Pancreas (tissue), 10 donors: ENCODE results near the gene MDM1. TPM values are rescaled to one million over a fixed set of nuclear protein-coding genes. Genes with fewer than 3 reads are reported as not detected.

Source experiments
- ATAC-seq, 4 donors: fragments of 200-7000 bp; cut with Tn5 transposase; one replicate each; pipeline versions ENCODE4 v1.8.0 to v1.9.1; 2020; ENCODE audit warnings: mild to moderate bottlenecking in 4 of 4, moderate library complexity in 4 of 4
- DNase-seq, 6 donors: peaks; one replicate each; pipeline ENCODE4 v3.0.0-alpha.2; 2020
- FAIRE-seq: peaks from 2 replicates; lab custom pipeline; 2012; peaks lifted over from hg19 to GRCh38; lab: Jason Lieb, UNC
- H3K27ac ChIP-seq, 4 donors: fragments of 200-600 bp; sonication (generic); 1 replicate in 3 of 4; 2 replicates in 1 of 4; pipeline versions ENCODE4 v1.5.0 to v1.8.0; 2020
- H3K27me3 ChIP-seq, 4 donors: fragments of 200-600 bp; one replicate each; pipeline ENCODE4 v1.8.0; 2021
- H3K36me3 ChIP-seq, 3 donors: fragments of 200-600 bp; sonication (generic) in 1 of 3; one replicate each; pipeline versions ENCODE4 v1.5.0 to v1.8.0; 2020 to 2021
- H3K4me1 ChIP-seq, 3 donors: fragments of 200-600 bp; one replicate each; pipeline ENCODE4 v1.8.0; 2021
- H3K4me3 ChIP-seq, 4 donors: fragments of 200-600 bp; sonication (generic) in 2 of 4; one replicate each; pipeline versions ENCODE4 v1.5.0 to v1.8.0; 2020 to 2021
- H3K9me3 ChIP-seq, 4 donors: fragments of 200-600 bp; one replicate each; pipeline ENCODE4 v1.8.0; 2021
- CTCF ChIP-seq, 4 donors: fragments of 200-600 bp; sonication (generic) in 3 of 4; IDR thresholded peaks; one replicate each; pipeline versions ENCODE4 v1.5.0 to v1.8.0; 2021; ENCODE audit warnings: antibody characterized with exemption in 4 of 4
- WGBS, 2 donors: extraction: QIAGEN DNeasy Blood & Tissue Kit; methylation state at CpG; one replicate each; pipeline ENCODE4 v1.1.7; 2013; 5-methylcytosine and 5-hydroxymethylcytosine counted together
- intact Hi-C, 3 donors: fragments of 100-400 bp; cut with DNase I; formaldehyde crosslinking; loops; one replicate each; pipeline versions ENCODE4 v1.11.1 to v1.14.2; 2022
- polyA plus RNA-seq, 2 donors: library from polyadenylated mRNA; stranded (reverse); fragments of 200-250 nt; gene quantifications; one replicate each; pipeline ENCODE4 v1.2.3, GENCODE V29; 2013
- total RNA-seq, 6 donors: library from RNA; stranded (reverse); fragmentation: NEBNext Ultra II Directional in 4 of 6; extraction: Animal tissue kit (Norgen Biotek cat#: 25700) in 4 of 6; gene quantifications; one replicate each; pipeline versions ENCODE4 v1.2.1 to v1.2.4, GENCODE V29; 2021 to 2023
- donor health status: healthy with polysubstance abuse.
- donor health status: DM: no; HTN: no; CAD: no; lungs with moderate emphysema.
- donor health status: DM: no; HTN: no; CAD: no.
- donor health status: control.
- donor health status: control.
- donor health status: Bipolar disorder and iron deficiency.
- donor health status: DM: yes; HTN: yes; CAD: no.
- donor health status: DM: no; HTN: no; CAD: no.
- donor health status: DM: no; HTN: no; CAD: no.
- donor health status: DM: yes; HTN: yes; CAD: no.

MDM1 gene
- total and polyA plus RNA-seq, 8 donors: 3.4 to 10.4 (median 5.2) TPM

- FAIRE-seq (no peak), ATAC-seq (no peak), DNase-seq (no peak)
- no peak for TF ChIP-seq CTCF (IDR thresholded peaks at IDR 0.05)
- intact Hi-C loops: loop anchor here in 1 of 3 donors (10.0 kb wide), 1 partner anchor 86 kb away; the partner anchor contains the start of gene IL26
- Histone ChIP-seq H3K9me3 (no peaks in the 10 kb centered on the region), H3K4me1 (no peaks in the 10 kb centered on the region), H3K4me3 (no peak overlapping the region), H3K36me3 (peaks cover 0 to 37% (median 0%) of the 10 kb centered on the region in 3 donors), H3K27me3 (no peaks in the 10 kb centered on the region), H3K27ac (no peak overlapping the region)
- WGBS, 2 donors: 62 to 69% methylated on average over 2 of the region's 2 CpGs
Measured at GRCh38 chr12:68310370-68310769, 21.8 kb downstream of the MDM1 start.

GRCh38 chr12:68306564-68306963 is 25.6 kb downstream of the MDM1 start:
- 89 to 91% methylated on average over 1 of the region's 1 CpG for WGBS, 2 donors
- FAIRE-seq (no peak), ATAC-seq (no peak), DNase-seq (no peak)
- intact Hi-C loops: loop anchor here in 1 of 3 donors (5.0 kb wide), 1 partner anchor 84 kb away; no protein-coding TSS in a partner anchor
- no peaks in the 10 kb centered on the region for H3K27me3 ChIP-seq
- peaks cover 0 to 20% (median 0%) of the 10 kb centered on the region in 3 donors for H3K36me3 ChIP-seq
- H3K4me1 ChIP-seq: no peaks in the 10 kb centered on the region
- no peak for TF ChIP-seq CTCF (IDR thresholded peaks at IDR 0.05)
- H3K4me3 ChIP-seq: no peak overlapping the region
- no peaks in the 10 kb centered on the region for H3K9me3 ChIP-seq
- no peak overlapping the region for H3K27ac ChIP-seq

- DNase-seq (no peak), FAIRE-seq (no peak), ATAC-seq (no peak)
- Histone ChIP-seq H3K9me3 (no peaks in the 10 kb centered on the region), H3K27ac (no peak overlapping the region), H3K36me3 (peaks cover 0 to 11% (median 0%) of the 10 kb centered on the region in 3 donors), H3K4me1 (no peaks in the 10 kb centered on the region), H3K4me3 (no peak overlapping the region), H3K27me3 (no peaks in the 10 kb centered on the region)
- WGBS, 2 donors: 69 to 84% methylated on average over 3 of the region's 3 CpGs
- intact Hi-C loops: loop anchor here in 1 of 3 donors (5.0 kb wide), 1 partner anchor 83 kb away; no protein-coding TSS in a partner anchor
- TF ChIP-seq CTCF (IDR thresholded peaks at IDR 0.05): no peak
Measured at GRCh38 chr12:68305278-68305677, 26.9 kb downstream of the MDM1 start.

GRCh38 chr12:68304626-68305025 is 27.5 kb downstream of the MDM1 start:
- no peak overlapping the region for H3K4me3 ChIP-seq
- no peak for DNase-seq
- no peak overlapping the region for H3K27ac ChIP-seq
- no peaks in the 10 kb centered on the region for H3K4me1 ChIP-seq
- WGBS, 2 donors: 95 to 98% methylated on average over 3 of the region's 3 CpGs
- no peak for ATAC-seq
- no peaks in the 10 kb centered on the region for H3K27me3 ChIP-seq
- FAIRE-seq: no peak
- no peak for TF ChIP-seq CTCF (IDR thresholded peaks at IDR 0.05)
- no peaks in the 10 kb centered on the region for H3K9me3 ChIP-seq
- H3K36me3 ChIP-seq: peaks cover 0 to 7% (median 0%) of the 10 kb centered on the region in 3 donors
- intact Hi-C loops: loop anchor here in 1 of 3 donors (5.0 kb wide), 1 partner anchor 82 kb away; no protein-coding TSS in a partner anchor

GRCh38 chr12:68303850-68304249 is 28.3 kb downstream of the MDM1 start:
- H3K27ac ChIP-seq: no peak overlapping the region
- no peak for FAIRE-seq
- no peak for ATAC-seq
- no peak for DNase-seq
- no peaks in the 10 kb centered on the region for H3K9me3 ChIP-seq
- H3K4me1 ChIP-seq: no peaks in the 10 kb centered on the region
- WGBS, 2 donors: 83 to 93% methylated on average over 6 of the region's 6 CpGs
- intact Hi-C loops: no loop called here
- H3K36me3 ChIP-seq: no peaks in the 10 kb centered on the region
- no peak for TF ChIP-seq CTCF (IDR thresholded peaks at IDR 0.05)
- no peak overlapping the region for H3K4me3 ChIP-seq
- H3K27me3 ChIP-seq: no peaks in the 10 kb centered on the region
